Stimulated activated naive CD8-positive, alpha-beta T cell treated with anti-CD3 and anti-CD28 coated beads, Interleukin-15, Interleukin-2, amounts not matched to agents 100 ng/mL and 50 ng/mL, for 24 hours (primary cell): Measurements from ENCODE around the gene RSPRY1.
A peak's percentile ranks its signal among the peaks of the same experiment; 100 is the strongest.
"Not testable (repeated sequence)": the region's sequence is repeated elsewhere in the genome, so short reads cannot be mapped to it uniquely, and the experiment has no call there.

Source experiments
- H3K27ac Mint-ChIP-seq: one replicate; pipeline ENCODE4 v1.8.0; 2021; ENCODE audit warnings: mild to moderate bottlenecking, mixed read lengths
- H3K27me3 Mint-ChIP-seq: one replicate; pipeline ENCODE4 v1.8.0; 2021; ENCODE audit warnings: mixed read lengths
- H3K36me3 Mint-ChIP-seq: one replicate; pipeline ENCODE4 v1.8.0; 2021; ENCODE audit warnings: low read depth, mixed read lengths
- H3K4me1 Mint-ChIP-seq: one replicate; pipeline ENCODE4 v1.8.0; 2021; ENCODE audit warnings: low read depth, mixed read lengths
- H3K4me3 Mint-ChIP-seq: one replicate; pipeline ENCODE4 v1.8.0; 2021; ENCODE audit warnings: mild to moderate bottlenecking, mixed read lengths
- H3K9me3 Mint-ChIP-seq: one replicate; pipeline ENCODE4 v1.8.0; 2021; ENCODE audit warnings: mixed read lengths

The RSPRY1 gene

GRCh38 chr16:57187902-57188710 is 2.0 kb downstream of the RSPRY1 start:
- peak overlapping the region; percentile 97 for H3K27ac Mint-ChIP-seq

GRCh38 chr16:57188711-57189002 is 2.5 kb downstream of the RSPRY1 start:
- H3K4me1 Mint-ChIP-seq, result peaks cover 53% of the 10 kb centered on the region

More at GRCh38 chr16:57187902-57188710, 2.0 kb downstream of the RSPRY1 start:
- H3K9me3 Mint-ChIP-seq, H3K36me3 Mint-ChIP-seq, H3K27me3 Mint-ChIP-seq: not testable (repeated sequence)
- Mint-ChIP-seq H3K4me1 (peaks cover 52% of the 10 kb centered on the region), H3K4me3 (peak overlapping the region; percentile 100)

GRCh38 chr16:57189527-57189926 is 3.4 kb downstream of the RSPRY1 start:
- H3K9me3 Mint-ChIP-seq, H3K27ac Mint-ChIP-seq, H3K4me3 Mint-ChIP-seq, H3K36me3 Mint-ChIP-seq, H3K27me3 Mint-ChIP-seq: not testable (repeated sequence)
- peaks cover 51% of the 10 kb centered on the region for H3K4me1 Mint-ChIP-seq

More at GRCh38 chr16:57188711-57189002, 2.5 kb downstream of the RSPRY1 start:
- Mint-ChIP-seq H3K4me3 (no peak overlapping the region), H3K27me3 (no peaks in the 10 kb centered on the region), H3K27ac (no peak overlapping the region), H3K36me3 (peaks cover 6% of the 10 kb centered on the region), H3K9me3 (no peaks in the 10 kb centered on the region)

GRCh38 chr16:57190136-57190535 is 4.0 kb downstream of the RSPRY1 start:
- no peak overlapping the region for H3K27ac Mint-ChIP-seq
- H3K36me3 Mint-ChIP-seq, result peaks cover 6% of the 10 kb centered on the region
- H3K27me3 Mint-ChIP-seq, result no peaks in the 10 kb centered on the region
- H3K9me3 Mint-ChIP-seq, result no peaks in the 10 kb centered on the region
- H3K4me3 Mint-ChIP-seq, result no peak overlapping the region
- peaks cover 48% of the 10 kb centered on the region for H3K4me1 Mint-ChIP-seq

- Mint-ChIP-seq H3K27me3 (no peaks in the 10 kb centered on the region), H3K4me3 (no peak overlapping the region), H3K9me3 (no peaks in the 10 kb centered on the region), H3K36me3 (peaks cover 10% of the 10 kb centered on the region), H3K4me1 (peaks cover 46% of the 10 kb centered on the region), H3K27ac (no peak overlapping the region)
Observed at GRCh38 chr16:57191056-57191571, 5.0 kb downstream of the RSPRY1 start.

- Mint-ChIP-seq H3K27ac (no peak overlapping the region), H3K4me1 (peaks cover 46% of the 10 kb centered on the region), H3K9me3 (no peaks in the 10 kb centered on the region), H3K27me3 (no peaks in the 10 kb centered on the region), H3K4me3 (no peak overlapping the region), H3K36me3 (peaks cover 13% of the 10 kb centered on the region)
Observed at GRCh38 chr16:57192146-57192545, 6.0 kb downstream of the RSPRY1 start.

- no peak overlapping the region for H3K27ac Mint-ChIP-seq
- no peaks in the 10 kb centered on the region for H3K27me3 Mint-ChIP-seq
- H3K4me3 Mint-ChIP-seq, result no peak overlapping the region
- peaks cover 39% of the 10 kb centered on the region for H3K4me1 Mint-ChIP-seq
- H3K9me3 Mint-ChIP-seq, result no peaks in the 10 kb centered on the region
- H3K36me3 Mint-ChIP-seq, result peaks cover 14% of the 10 kb centered on the region
Observed at GRCh38 chr16:57192720-57193486, 6.8 kb downstream of the RSPRY1 start.

- Mint-ChIP-seq H3K36me3 (peaks cover 11% of the 10 kb centered on the region), H3K9me3 (no peaks in the 10 kb centered on the region), H3K4me3 (no peak overlapping the region), H3K4me1 (peaks cover 26% of the 10 kb centered on the region), H3K27me3 (no peaks in the 10 kb centered on the region), H3K27ac (no peak overlapping the region)
Observed at GRCh38 chr16:57194512-57194911, 8.4 kb downstream of the RSPRY1 start.

GRCh38 chr16:57196286-57196685 is 10.2 kb downstream of the RSPRY1 start:
- Mint-ChIP-seq H3K4me1 (peaks cover 20% of the 10 kb centered on the region), H3K36me3 (peaks cover 7% of the 10 kb centered on the region), H3K9me3 (no peaks in the 10 kb centered on the region), H3K27ac (no peak overlapping the region), H3K4me3 (no peak overlapping the region), H3K27me3 (no peaks in the 10 kb centered on the region)

GRCh38 chr16:57196753-57197152 is 10.6 kb downstream of the RSPRY1 start:
- no peaks in the 10 kb centered on the region for H3K9me3 Mint-ChIP-seq
- no peak overlapping the region for H3K4me3 Mint-ChIP-seq
- peaks cover 7% of the 10 kb centered on the region for H3K36me3 Mint-ChIP-seq
- H3K4me1 Mint-ChIP-seq, result peaks cover 17% of the 10 kb centered on the region
- no peaks in the 10 kb centered on the region for H3K27me3 Mint-ChIP-seq
- no peak overlapping the region for H3K27ac Mint-ChIP-seq

- not testable (repeated sequence) for H3K4me3 Mint-ChIP-seq, H3K27me3 Mint-ChIP-seq, H3K27ac Mint-ChIP-seq, H3K4me1 Mint-ChIP-seq, H3K9me3 Mint-ChIP-seq
- peaks cover 22% of the 10 kb centered on the region for H3K36me3 Mint-ChIP-seq
Observed at GRCh38 chr16:57200321-57200720, 14.2 kb downstream of the RSPRY1 start.

- H3K27me3 Mint-ChIP-seq, H3K4me3 Mint-ChIP-seq, H3K4me1 Mint-ChIP-seq, H3K27ac Mint-ChIP-seq, H3K9me3 Mint-ChIP-seq: not testable (repeated sequence)
- H3K36me3 Mint-ChIP-seq, result peaks cover 26% of the 10 kb centered on the region
Observed at GRCh38 chr16:57200926-57201325, 14.8 kb downstream of the RSPRY1 start.

- Mint-ChIP-seq H3K27ac (peak overlapping the region; percentile 17), H3K27me3 (no peaks in the 10 kb centered on the region), H3K9me3 (no peaks in the 10 kb centered on the region), H3K36me3 (peaks cover 21% of the 10 kb centered on the region), H3K4me3 (no peak overlapping the region), H3K4me1 (no peaks in the 10 kb centered on the region)
Observed at GRCh38 chr16:57202095-57202886, 16.2 kb downstream of the RSPRY1 start.

GRCh38 chr16:57203451-57203850 is 17.3 kb downstream of the RSPRY1 start:
- H3K9me3 Mint-ChIP-seq, result no peaks in the 10 kb centered on the region
- no peaks in the 10 kb centered on the region for H3K27me3 Mint-ChIP-seq
- no peak overlapping the region for H3K4me3 Mint-ChIP-seq
- no peaks in the 10 kb centered on the region for H3K4me1 Mint-ChIP-seq
- H3K27ac Mint-ChIP-seq, result peak overlapping the region; percentile 21
- H3K36me3 Mint-ChIP-seq, result peaks cover 28% of the 10 kb centered on the region

- Mint-ChIP-seq H3K4me3 (no peak overlapping the region), H3K36me3 (peaks cover 34% of the 10 kb centered on the region), H3K27ac (no peak overlapping the region), H3K4me1 (no peaks in the 10 kb centered on the region), H3K27me3 (no peaks in the 10 kb centered on the region), H3K9me3 (no peaks in the 10 kb centered on the region)
Observed at GRCh38 chr16:57204675-57205074, 18.5 kb downstream of the RSPRY1 start.
